A673 (cell line): Measurements from ENCODE around the gene CPZ. TPM values are rescaled to one million over a fixed set of nuclear protein-coding genes. Genes with fewer than 3 reads are reported as not detected.
A peak's percentile ranks its signal among the peaks of the same experiment; 100 is the strongest.

Source experiments
- BruUV-seq: library from RNA; stranded (reverse); fragments of 400-500 nt; replicated peaks from 2 replicates; lab custom pipeline; 2021; lab: Mats Ljungman, UMichigan
- CTCF ChIA-PET: fragments of 300-600 bp; sonication (Branson Sonifier 250); formaldehyde crosslinking; loops from one replicate; lab custom pipeline; 2022; ENCODE audit warnings: antibody characterized with exemption; lab: Charles Lee
- POLR2A ChIA-PET: fragments of 300-600 bp; sonication (Branson Sonifier 250); formaldehyde crosslinking; loops from one replicate; lab custom pipeline; 2022; ENCODE audit warnings: antibody characterized with exemption; ENCODE audit not compliant: low non-redundant PET; lab: Charles Lee
- DNase-seq: peaks from one replicate; pipeline ENCODE4 v3.0.0-alpha.2; 2015; ENCODE audit warnings: low spot score
- H3K27ac ChIP-seq: fragments of 200-600 bp; sonication (generic); 2 replicates; pipeline ENCODE4 v1.5.1; 2016; ENCODE audit warnings: mixed run types, low read depth, mild to moderate bottlenecking, mixed read lengths, antibody characterized with exemption, low read length; ENCODE audit not compliant: poor library complexity, severe bottlenecking
- H3K27me3 ChIP-seq: fragments of 200-600 bp; sonication (generic); replicated peaks from 2 replicates; pipeline ENCODE4 v1.6.1; 2017; ENCODE audit warnings: mixed run types, low read depth, mild to moderate bottlenecking, mixed read lengths, antibody characterized with exemption, low read length; ENCODE audit not compliant: insufficient read depth, poor library complexity
- H3K36me3 ChIP-seq: fragments of 200-600 bp; sonication (generic); 2 replicates; pipeline ENCODE4 v1.6.1; 2016; ENCODE audit warnings: mixed run types, mild to moderate bottlenecking, mixed read lengths, antibody characterized with exemption, low read length; ENCODE audit not compliant: insufficient read depth, poor library complexity, severe bottlenecking
- H3K4me1 ChIP-seq: fragments of 200-600 bp; sonication (generic); 2 replicates; pipeline ENCODE4 v1.6.1; 2017; ENCODE audit warnings: mixed run types, mild to moderate bottlenecking, mixed read lengths, antibody characterized with exemption, low read length; ENCODE audit not compliant: insufficient read depth, poor library complexity, severe bottlenecking
- H3K4me3 ChIP-seq: fragments of 200-600 bp; sonication (generic); 2 replicates; pipeline ENCODE4 v1.5.1; 2016; ENCODE audit warnings: low read depth, mixed run types, mild to moderate bottlenecking, mixed read lengths, low read length; ENCODE audit not compliant: poor library complexity, severe bottlenecking
- H3K9me3 ChIP-seq: fragments of 200-600 bp; sonication (generic); 2 replicates; pipeline ENCODE4 v1.6.1; 2016; ENCODE audit warnings: mixed run types, low read depth, mild to moderate bottlenecking, mixed read lengths, antibody characterized with exemption, low read length; ENCODE audit not compliant: poor library complexity, severe bottlenecking
- EZH2 ChIP-seq: fragments of 200-600 bp; sonication (generic); IDR thresholded peaks from 2 replicates; pipeline ENCODE4 v1.6.1; 2017; ENCODE audit warnings: borderline replicate concordance, low read depth, mild to moderate bottlenecking, mixed read lengths, antibody characterized with exemption, low read length; ENCODE audit not compliant: poor library complexity, severe bottlenecking
- intact Hi-C: fragments of 100-400 bp; cut with micrococcal nuclease; formaldehyde crosslinking; loops from one replicate; pipeline ENCODE4 v1.10.0; 2022; ENCODE audit not compliant: unreplicated experiment
- total RNA-seq: library from RNA; stranded (reverse); gene quantifications from 2 replicates; pipeline ENCODE4 v1.2.3, GENCODE V29; 2021
- TF ChIP-seq, protein P1 (sequence below): fragments of 300-800, 200-600 bp; sonication (generic); conservative IDR thresholded peaks from 2 replicates; pipeline ENCODE4 v1.5.1; 2017; ENCODE audit warnings: low read depth, mild to moderate bottlenecking, antibody characterized with exemption, low read length, moderate library complexity, mixed read lengths

Gene CPZ
- total RNA-seq, 1 experiment from 2014 or later, result 0.34 TPM

GRCh38 chr4:8607603-8608481 is 15.3 kb downstream of the CPZ start:
- TF ChIP-seq, protein P1, sequence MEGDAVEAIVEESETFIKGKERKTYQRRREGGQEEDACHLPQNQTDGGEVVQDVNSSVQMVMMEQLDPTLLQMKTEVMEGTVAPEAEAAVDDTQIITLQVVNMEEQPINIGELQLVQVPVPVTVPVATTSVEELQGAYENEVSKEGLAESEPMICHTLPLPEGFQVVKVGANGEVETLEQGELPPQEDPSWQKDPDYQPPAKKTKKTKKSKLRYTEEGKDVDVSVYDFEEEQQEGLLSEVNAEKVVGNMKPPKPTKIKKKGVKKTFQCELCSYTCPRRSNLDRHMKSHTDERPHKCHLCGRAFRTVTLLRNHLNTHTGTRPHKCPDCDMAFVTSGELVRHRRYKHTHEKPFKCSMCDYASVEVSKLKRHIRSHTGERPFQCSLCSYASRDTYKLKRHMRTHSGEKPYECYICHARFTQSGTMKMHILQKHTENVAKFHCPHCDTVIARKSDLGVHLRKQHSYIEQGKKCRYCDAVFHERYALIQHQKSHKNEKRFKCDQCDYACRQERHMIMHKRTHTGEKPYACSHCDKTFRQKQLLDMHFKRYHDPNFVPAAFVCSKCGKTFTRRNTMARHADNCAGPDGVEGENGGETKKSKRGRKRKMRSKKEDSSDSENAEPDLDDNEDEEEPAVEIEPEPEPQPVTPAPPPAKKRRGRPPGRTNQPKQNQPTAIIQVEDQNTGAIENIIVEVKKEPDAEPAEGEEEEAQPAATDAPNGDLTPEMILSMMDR, result peak; percentile 94
- TF ChIP-seq EZH2, result no peak
- DNase-seq, result peak; percentile 63
- Histone ChIP-seq H3K4me3 (no peak overlapping the region), H3K27me3 (no peaks in the 10 kb centered on the region), H3K4me1 (peaks cover 12% of the 10 kb centered on the region), H3K27ac (no peak overlapping the region), H3K36me3 (no peaks in the 10 kb centered on the region), H3K9me3 (no peaks in the 10 kb centered on the region)
- no TSS peak for BruUV-seq
- CTCF ChIA-PET, result interaction anchor here (0.5 to 1.6 kb wide), 5 partner anchors 10 to 302 kb away, joined by 3 to 12 read pairs (median 3); no protein-coding TSS in a partner anchor
- intact Hi-C loops, result no loop called here
- POLR2A ChIA-PET, result no interaction called here

- no peaks in the 10 kb centered on the region for H3K9me3 ChIP-seq
- ChIA-PET POLR2A (no interaction called here), CTCF (no interaction called here)
- no TSS peak for BruUV-seq
- no peak for DNase-seq
- TF ChIP-seq EZH2, result no peak
- TF ChIP-seq, protein P1, result no peak
- no peaks in the 10 kb centered on the region for H3K36me3 ChIP-seq
- intact Hi-C loops, result no loop called here
- H3K27ac ChIP-seq, result no peak overlapping the region
- peaks cover 3% of the 10 kb centered on the region for H3K4me1 ChIP-seq
- no peak overlapping the region for H3K4me3 ChIP-seq
- no peaks in the 10 kb centered on the region for H3K27me3 ChIP-seq
Observed at GRCh38 chr4:8608714-8609391, 16.3 kb downstream of the CPZ start.

- Histone ChIP-seq H3K4me3 (no peak overlapping the region), H3K4me1 (no peaks in the 10 kb centered on the region), H3K9me3 (no peaks in the 10 kb centered on the region), H3K36me3 (no peaks in the 10 kb centered on the region), H3K27ac (no peak overlapping the region), H3K27me3 (no peaks in the 10 kb centered on the region)
- DNase-seq, result no peak
- BruUV-seq, result no TSS peak
- ChIA-PET CTCF (interaction anchor here (0.6 kb wide), 1 partner anchor 107 kb away, joined by 3 read pairs; no protein-coding TSS in a partner anchor), POLR2A (no interaction called here)
- intact Hi-C loops, result no loop called here
- TF ChIP-seq, protein P1, result no peak
- TF ChIP-seq EZH2, result no peak
Observed at GRCh38 chr4:8609406-8609805, 16.8 kb downstream of the CPZ start.
